DOHH2 (cell line): ENCODE data around the gene SEMA3A.

Source experiments
- EZH2phosphoT487 ChIP-seq: fragments of 200-600 bp; sonication (generic); IDR thresholded peaks from 2 replicates; pipeline ENCODE4 v1.6.1; 2017; ENCODE audit warnings: borderline replicate concordance, mild to moderate bottlenecking, antibody characterized with exemption, low read length, moderate library complexity, mixed read lengths
- TF ChIP-seq, protein P1 (sequence below): fragments of 200-600 bp; sonication (generic); IDR thresholded peaks from one replicate; pipeline ENCODE4 v1.5.1; 2014; ENCODE audit warnings: antibody characterized with exemption, mild to moderate bottlenecking, low read depth, low read length; ENCODE audit not compliant: poor library complexity, severe bottlenecking

DNA sequence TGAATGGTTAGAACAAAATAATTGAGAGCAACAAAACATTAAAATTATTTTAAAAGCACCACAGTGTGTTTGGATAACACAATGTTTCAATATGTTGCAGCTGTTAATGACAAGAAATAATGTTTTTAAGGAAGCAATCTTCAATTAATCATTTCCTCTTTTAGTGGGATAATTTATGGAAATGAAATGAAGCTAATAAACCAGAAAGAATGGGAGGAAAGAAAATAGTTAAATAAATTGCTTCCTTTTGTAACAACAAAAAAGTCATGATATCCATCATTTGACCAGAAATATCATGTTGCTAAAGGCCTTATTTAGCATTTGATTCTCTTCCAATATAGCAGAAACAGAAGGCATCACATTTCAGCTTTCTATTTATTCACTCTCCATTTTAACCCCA, 224.5 kb downstream of the SEMA3A start:
- TF ChIP-seq, protein P1, sequence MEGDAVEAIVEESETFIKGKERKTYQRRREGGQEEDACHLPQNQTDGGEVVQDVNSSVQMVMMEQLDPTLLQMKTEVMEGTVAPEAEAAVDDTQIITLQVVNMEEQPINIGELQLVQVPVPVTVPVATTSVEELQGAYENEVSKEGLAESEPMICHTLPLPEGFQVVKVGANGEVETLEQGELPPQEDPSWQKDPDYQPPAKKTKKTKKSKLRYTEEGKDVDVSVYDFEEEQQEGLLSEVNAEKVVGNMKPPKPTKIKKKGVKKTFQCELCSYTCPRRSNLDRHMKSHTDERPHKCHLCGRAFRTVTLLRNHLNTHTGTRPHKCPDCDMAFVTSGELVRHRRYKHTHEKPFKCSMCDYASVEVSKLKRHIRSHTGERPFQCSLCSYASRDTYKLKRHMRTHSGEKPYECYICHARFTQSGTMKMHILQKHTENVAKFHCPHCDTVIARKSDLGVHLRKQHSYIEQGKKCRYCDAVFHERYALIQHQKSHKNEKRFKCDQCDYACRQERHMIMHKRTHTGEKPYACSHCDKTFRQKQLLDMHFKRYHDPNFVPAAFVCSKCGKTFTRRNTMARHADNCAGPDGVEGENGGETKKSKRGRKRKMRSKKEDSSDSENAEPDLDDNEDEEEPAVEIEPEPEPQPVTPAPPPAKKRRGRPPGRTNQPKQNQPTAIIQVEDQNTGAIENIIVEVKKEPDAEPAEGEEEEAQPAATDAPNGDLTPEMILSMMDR, result no peak
- no peak for TF ChIP-seq EZH2phosphoT487
